OCI-LY3 (cell line): ENCODE measurements around the gene ANK3.

Experiments used
- H2AFZ ChIP-seq: fragments of 200-600, 300-600 bp; shearing (Covaris generic); 2 replicates; pipeline ENCODE4 v1.6.0; 2014; ENCODE audit warnings: antibody characterized with exemption, low read depth, low read length
- H3K27ac ChIP-seq: fragments of 200-600, 300-600 bp; sonication (generic); 2 replicates; pipeline ENCODE4 v1.5.1; 2014; ENCODE audit warnings: mild to moderate bottlenecking, low read length, moderate library complexity, mixed read lengths
- H3K27me3 ChIP-seq: fragments of 200-600, 300-600 bp; sonication (generic); 2 replicates; pipeline ENCODE4 v1.6.1; 2014; ENCODE audit warnings: low read depth, low read length, mixed read lengths
- H3K36me3 ChIP-seq: fragments of 200-600, 300-600 bp; sonication (generic); replicated peaks from 2 replicates; pipeline ENCODE3; 2014; ENCODE audit warnings: low read depth, low read length, mixed read lengths
- H3K4me1 ChIP-seq: fragments of 300-600, 200-600 bp; sonication (generic); 2 replicates; pipeline ENCODE4 v1.6.1; 2014; ENCODE audit warnings: low read length, mixed read lengths
- H3K4me2 ChIP-seq: fragments of 200-600, 300-600 bp; sonication (generic); 2 replicates; pipeline ENCODE4 v1.6.1; 2014; ENCODE audit warnings: low read length, mixed read lengths
- H3K4me3 ChIP-seq: fragments of 300-600, 200-600 bp; sonication (generic); 2 replicates; pipeline ENCODE4 v1.5.1; 2014; ENCODE audit warnings: antibody characterized with exemption, mild to moderate bottlenecking, low read length, moderate library complexity
- H3K79me2 ChIP-seq: fragments of 300-600, 200-600 bp; shearing (Covaris generic); 2 replicates; pipeline ENCODE4 v1.6.1; 2014; ENCODE audit warnings: mild to moderate bottlenecking, low read length, mixed read lengths
- H3K9ac ChIP-seq: fragments of 300-600, 200-600 bp; shearing (Covaris generic); 2 replicates; pipeline ENCODE4 v1.6.0; 2014; ENCODE audit warnings: mild to moderate bottlenecking, low read length, moderate library complexity
- H3K9me3 ChIP-seq: fragments of 200-600, 300-600 bp; shearing (Covaris generic); 2 replicates; pipeline ENCODE4 v1.6.1; 2014; ENCODE audit warnings: low read length, mixed read lengths; ENCODE audit not compliant: insufficient read depth
- H4K20me1 ChIP-seq: fragments of 200-600, 300-600 bp; sonication (generic); 2 replicates; pipeline ENCODE4 v1.6.1; 2016; ENCODE audit warnings: low read length, mixed read lengths; ENCODE audit not compliant: insufficient read depth
- EZH2phosphoT487 ChIP-seq: fragments of 200-600 bp; shearing (Covaris generic); IDR thresholded peaks from 2 replicates; pipeline ENCODE4 v1.6.1; 2018; ENCODE audit warnings: antibody characterized with exemption, mixed run types, low read depth
- TF ChIP-seq, protein P1 (sequence below): fragments of 200-600, 300-600 bp; sonication (generic); IDR thresholded peaks from 2 replicates; pipeline ENCODE4 v1.5.1; 2014; ENCODE audit warnings: antibody characterized with exemption, low read length, low read depth

Gene ANK3

DNA sequence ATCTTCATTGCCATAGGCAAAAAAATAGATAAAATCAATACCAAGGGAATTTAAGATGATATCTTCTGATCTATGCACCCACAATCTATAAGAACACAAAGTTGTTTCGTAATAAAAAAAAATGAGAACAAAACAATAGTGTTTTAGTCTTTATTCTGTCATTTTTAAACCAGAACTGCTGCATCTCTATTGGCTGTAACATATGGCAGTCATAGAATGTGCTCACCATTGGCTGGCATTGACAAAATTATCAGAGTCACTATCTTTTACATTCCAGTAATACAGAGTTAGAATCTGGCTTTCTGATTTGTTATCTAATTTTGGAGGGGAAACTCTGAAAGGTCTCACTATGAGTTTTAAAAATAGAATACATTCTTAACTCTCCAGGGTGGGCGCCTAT lies 344.7 kb downstream of the ANK3 start:
- no peaks in the 10 kb centered on the region for H3K9me3 ChIP-seq
- H3K4me2 ChIP-seq, result no peak overlapping the region
- H4K20me1 ChIP-seq, result no peaks in the 10 kb centered on the region
- no peak overlapping the region for H2AFZ ChIP-seq
- no peak overlapping the region for H3K4me3 ChIP-seq
- TF ChIP-seq, protein P1, sequence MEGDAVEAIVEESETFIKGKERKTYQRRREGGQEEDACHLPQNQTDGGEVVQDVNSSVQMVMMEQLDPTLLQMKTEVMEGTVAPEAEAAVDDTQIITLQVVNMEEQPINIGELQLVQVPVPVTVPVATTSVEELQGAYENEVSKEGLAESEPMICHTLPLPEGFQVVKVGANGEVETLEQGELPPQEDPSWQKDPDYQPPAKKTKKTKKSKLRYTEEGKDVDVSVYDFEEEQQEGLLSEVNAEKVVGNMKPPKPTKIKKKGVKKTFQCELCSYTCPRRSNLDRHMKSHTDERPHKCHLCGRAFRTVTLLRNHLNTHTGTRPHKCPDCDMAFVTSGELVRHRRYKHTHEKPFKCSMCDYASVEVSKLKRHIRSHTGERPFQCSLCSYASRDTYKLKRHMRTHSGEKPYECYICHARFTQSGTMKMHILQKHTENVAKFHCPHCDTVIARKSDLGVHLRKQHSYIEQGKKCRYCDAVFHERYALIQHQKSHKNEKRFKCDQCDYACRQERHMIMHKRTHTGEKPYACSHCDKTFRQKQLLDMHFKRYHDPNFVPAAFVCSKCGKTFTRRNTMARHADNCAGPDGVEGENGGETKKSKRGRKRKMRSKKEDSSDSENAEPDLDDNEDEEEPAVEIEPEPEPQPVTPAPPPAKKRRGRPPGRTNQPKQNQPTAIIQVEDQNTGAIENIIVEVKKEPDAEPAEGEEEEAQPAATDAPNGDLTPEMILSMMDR, result no peak
- TF ChIP-seq EZH2phosphoT487, result no peak
- H3K9ac ChIP-seq, result no peak overlapping the region
- H3K27me3 ChIP-seq, result peaks cover 8% of the 10 kb centered on the region; the same call in 1 of the 2 replicates
- no peaks in the 10 kb centered on the region for H3K36me3 ChIP-seq
- H3K79me2 ChIP-seq, result no peaks in the 10 kb centered on the region
- H3K4me1 ChIP-seq, result peaks cover 8% of the 10 kb centered on the region
- no peak overlapping the region for H3K27ac ChIP-seq

DNA sequence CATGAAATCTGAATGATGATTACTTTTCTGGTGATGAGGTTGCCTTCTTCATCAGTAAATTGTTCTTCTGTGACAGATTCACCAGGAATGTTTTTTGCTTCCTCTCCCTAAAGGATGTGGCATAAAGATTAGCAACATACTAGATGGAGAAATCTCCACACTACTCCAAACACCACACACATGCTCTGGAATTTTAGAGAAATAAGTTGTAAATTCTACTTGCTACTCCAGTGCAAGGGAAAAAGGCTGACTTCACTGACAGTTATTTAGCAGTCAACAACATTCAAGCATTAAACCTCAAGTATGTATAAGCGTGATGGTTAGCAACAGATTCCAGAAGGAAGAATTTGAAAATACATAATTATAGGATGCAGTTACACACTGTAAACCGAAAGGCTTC lies 345.4 kb downstream of the ANK3 start:
- no peaks in the 10 kb centered on the region for H3K36me3 ChIP-seq
- H3K27ac ChIP-seq, result no peak overlapping the region
- H3K9me3 ChIP-seq, result no peaks in the 10 kb centered on the region
- H3K9ac ChIP-seq, result no peak overlapping the region
- TF ChIP-seq, protein P1, result no peak
- TF ChIP-seq EZH2phosphoT487, result no peak
- H4K20me1 ChIP-seq, result no peaks in the 10 kb centered on the region
- H3K79me2 ChIP-seq, result no peaks in the 10 kb centered on the region
- peaks cover 8% of the 10 kb centered on the region; the same call in 1 of the 2 replicates for H3K27me3 ChIP-seq
- H3K4me3 ChIP-seq, result no peak overlapping the region
- H2AFZ ChIP-seq, result no peak overlapping the region
- H3K4me2 ChIP-seq, result no peak overlapping the region
- H3K4me1 ChIP-seq, result peaks cover 8% of the 10 kb centered on the region

DNA sequence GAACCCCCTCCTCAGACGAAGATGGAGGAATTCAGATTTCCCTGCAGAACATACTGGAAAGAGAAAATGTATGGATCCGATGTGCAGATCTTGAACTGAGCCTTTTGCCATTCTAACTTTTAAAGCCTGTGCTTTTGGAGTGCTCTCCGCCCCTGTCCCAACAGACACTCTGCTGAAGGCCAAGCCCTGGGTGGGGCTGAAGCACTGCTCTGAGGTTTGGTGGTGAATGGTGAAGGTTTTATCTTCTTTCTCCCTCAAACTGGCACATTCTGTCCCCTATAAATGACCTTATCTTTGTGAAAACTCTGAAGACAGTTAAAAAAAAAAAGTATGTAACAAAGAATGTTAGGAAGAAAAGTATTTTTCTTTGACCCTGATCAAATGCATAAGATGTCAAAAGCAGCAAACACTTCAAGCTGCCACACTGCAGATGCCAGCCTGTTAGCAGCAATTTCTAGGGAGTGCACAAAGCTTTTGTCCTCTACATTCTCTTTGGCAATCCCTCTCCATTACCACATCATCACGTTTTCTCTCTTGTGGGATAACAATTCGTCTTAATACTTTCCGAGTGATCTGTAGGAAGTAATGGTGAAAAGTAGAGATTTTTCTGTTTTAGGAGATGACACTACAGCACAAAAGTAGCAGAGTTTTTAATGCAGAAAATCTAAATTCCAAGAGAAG lies 346.0 kb downstream of the ANK3 start:
- Histone ChIP-seq H3K9me3 (no peaks in the 10 kb centered on the region), H3K4me1 (peaks cover 8% of the 10 kb centered on the region), H3K4me2 (no peak overlapping the region), H3K4me3 (no peak overlapping the region), H3K27ac (no peak overlapping the region), H3K27me3 (peaks cover 8% of the 10 kb centered on the region; the same call in 1 of the 2 replicates), H3K9ac (no peak overlapping the region), H2AFZ (no peak overlapping the region), H4K20me1 (no peaks in the 10 kb centered on the region), H3K79me2 (no peaks in the 10 kb centered on the region), H3K36me3 (no peaks in the 10 kb centered on the region)
- no peak for TF ChIP-seq EZH2phosphoT487
- TF ChIP-seq, protein P1, result no peak

DNA sequence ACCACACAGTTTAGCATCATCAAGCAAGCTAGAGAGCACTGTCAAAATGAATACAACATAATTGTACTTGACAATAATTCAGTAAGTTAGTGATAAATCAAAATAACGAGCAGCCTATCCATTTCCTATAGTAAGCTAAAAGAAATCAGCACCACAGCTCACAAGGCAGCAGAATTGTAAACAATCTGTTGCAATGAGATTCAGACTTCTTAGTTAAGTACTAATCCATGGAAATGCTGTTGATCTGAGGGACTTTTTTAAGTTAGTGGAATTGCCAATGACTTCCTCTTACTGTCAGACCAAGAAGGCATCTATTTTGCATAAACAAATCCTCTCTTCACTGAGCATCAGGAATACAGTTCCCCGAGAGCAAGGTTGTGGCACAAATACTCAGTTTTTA lies 346.8 kb downstream of the ANK3 start:
- TF ChIP-seq, protein P1, result no peak
- TF ChIP-seq EZH2phosphoT487, result no peak
- H3K27ac ChIP-seq, result no peak overlapping the region
- peaks cover 6% of the 10 kb centered on the region; the same call in 1 of the 2 replicates for H3K27me3 ChIP-seq
- no peak overlapping the region for H2AFZ ChIP-seq
- no peaks in the 10 kb centered on the region for H3K36me3 ChIP-seq
- no peaks in the 10 kb centered on the region for H3K9me3 ChIP-seq
- peak overlapping the region; percentile 22; the same call in 1 of the 2 replicates for H3K4me2 ChIP-seq
- H4K20me1 ChIP-seq, result no peaks in the 10 kb centered on the region
- no peaks in the 10 kb centered on the region for H3K79me2 ChIP-seq
- H3K4me3 ChIP-seq, result no peak overlapping the region
- no peak overlapping the region for H3K9ac ChIP-seq
- peaks cover 8% of the 10 kb centered on the region for H3K4me1 ChIP-seq
